Astrocyte of the cerebellum (primary cell): Measurements from ENCODE around the gene HNRNPAB.
"Not testable (repeated sequence)": the region's sequence is repeated elsewhere in the genome, so short reads cannot be mapped to it uniquely, and the experiment has no call there.

Source experiments
- DNase-seq: peaks from one replicate; pipeline ENCODE4 v3.0.0-alpha.2; 2011; ENCODE audit warnings: low read depth
- H3K4me3 ChIP-seq: 2 replicates; pipeline ENCODE4 v1.5.1; 2011; ENCODE audit warnings: mild to moderate bottlenecking, low read depth, low read length, moderate library complexity
- in situ Hi-C: cut with HindIII; loops from 2 replicates; pipeline ENCODE4 v1.10.0; 2017; ENCODE audit warnings: low sequenced_read_pairs
- TF ChIP-seq, protein P1 (sequence below): IDR thresholded peaks from 2 replicates; pipeline ENCODE4 v1.5.1; 2012; ENCODE audit warnings: low read length, low read depth, moderate library complexity, mild to moderate bottlenecking; ENCODE audit errors: missing control alignments

The HNRNPAB gene

DNA sequence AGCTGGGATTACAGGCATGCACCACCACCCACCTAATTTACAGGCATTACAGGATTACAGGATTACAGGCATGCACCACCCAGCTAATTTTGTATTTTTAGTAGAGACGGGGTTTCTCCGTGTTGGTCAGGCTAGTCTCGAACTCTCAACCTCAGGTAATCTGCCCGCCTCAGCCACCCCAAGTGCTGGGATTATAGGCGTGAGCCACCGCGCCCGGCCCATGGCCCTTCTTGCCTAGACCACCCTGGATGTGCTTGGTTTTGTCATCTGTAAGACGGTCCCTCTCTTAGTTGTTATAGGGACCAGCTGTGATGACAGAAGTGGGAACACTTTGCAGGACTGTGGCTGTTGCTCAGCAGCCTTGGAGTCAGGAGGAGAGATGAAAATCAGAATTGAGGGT, 31.8 kb downstream of the HNRNPAB start:
- in situ Hi-C loops = no loop called here
- no peak for DNase-seq
- no peak overlapping the region for H3K4me3 ChIP-seq
- TF ChIP-seq, protein P1, sequence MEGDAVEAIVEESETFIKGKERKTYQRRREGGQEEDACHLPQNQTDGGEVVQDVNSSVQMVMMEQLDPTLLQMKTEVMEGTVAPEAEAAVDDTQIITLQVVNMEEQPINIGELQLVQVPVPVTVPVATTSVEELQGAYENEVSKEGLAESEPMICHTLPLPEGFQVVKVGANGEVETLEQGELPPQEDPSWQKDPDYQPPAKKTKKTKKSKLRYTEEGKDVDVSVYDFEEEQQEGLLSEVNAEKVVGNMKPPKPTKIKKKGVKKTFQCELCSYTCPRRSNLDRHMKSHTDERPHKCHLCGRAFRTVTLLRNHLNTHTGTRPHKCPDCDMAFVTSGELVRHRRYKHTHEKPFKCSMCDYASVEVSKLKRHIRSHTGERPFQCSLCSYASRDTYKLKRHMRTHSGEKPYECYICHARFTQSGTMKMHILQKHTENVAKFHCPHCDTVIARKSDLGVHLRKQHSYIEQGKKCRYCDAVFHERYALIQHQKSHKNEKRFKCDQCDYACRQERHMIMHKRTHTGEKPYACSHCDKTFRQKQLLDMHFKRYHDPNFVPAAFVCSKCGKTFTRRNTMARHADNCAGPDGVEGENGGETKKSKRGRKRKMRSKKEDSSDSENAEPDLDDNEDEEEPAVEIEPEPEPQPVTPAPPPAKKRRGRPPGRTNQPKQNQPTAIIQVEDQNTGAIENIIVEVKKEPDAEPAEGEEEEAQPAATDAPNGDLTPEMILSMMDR = no peak

DNA sequence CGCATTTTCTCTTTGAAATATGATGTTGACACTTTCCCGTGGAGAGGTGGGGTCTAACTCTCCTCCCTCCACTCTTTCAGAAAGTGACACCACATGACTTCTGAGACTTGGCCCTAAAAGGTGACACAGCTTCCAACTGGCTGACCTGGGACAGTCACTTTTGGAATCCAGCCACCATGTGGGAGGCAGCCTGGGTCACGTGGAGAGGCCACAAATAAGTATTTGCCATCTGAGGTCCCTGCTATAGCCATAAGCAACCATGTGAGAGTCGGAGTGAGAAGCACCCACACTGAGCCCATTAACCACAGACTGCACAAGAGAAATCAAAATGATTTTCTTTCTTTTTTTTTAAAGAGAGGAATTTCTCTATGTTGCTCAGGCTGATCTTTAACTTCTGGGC, 32.3 kb downstream of the HNRNPAB start:
- DNase-seq = no peak
- in situ Hi-C loops = no loop called here
- no peak overlapping the region for H3K4me3 ChIP-seq
- TF ChIP-seq, protein P1 = no peak

DNA sequence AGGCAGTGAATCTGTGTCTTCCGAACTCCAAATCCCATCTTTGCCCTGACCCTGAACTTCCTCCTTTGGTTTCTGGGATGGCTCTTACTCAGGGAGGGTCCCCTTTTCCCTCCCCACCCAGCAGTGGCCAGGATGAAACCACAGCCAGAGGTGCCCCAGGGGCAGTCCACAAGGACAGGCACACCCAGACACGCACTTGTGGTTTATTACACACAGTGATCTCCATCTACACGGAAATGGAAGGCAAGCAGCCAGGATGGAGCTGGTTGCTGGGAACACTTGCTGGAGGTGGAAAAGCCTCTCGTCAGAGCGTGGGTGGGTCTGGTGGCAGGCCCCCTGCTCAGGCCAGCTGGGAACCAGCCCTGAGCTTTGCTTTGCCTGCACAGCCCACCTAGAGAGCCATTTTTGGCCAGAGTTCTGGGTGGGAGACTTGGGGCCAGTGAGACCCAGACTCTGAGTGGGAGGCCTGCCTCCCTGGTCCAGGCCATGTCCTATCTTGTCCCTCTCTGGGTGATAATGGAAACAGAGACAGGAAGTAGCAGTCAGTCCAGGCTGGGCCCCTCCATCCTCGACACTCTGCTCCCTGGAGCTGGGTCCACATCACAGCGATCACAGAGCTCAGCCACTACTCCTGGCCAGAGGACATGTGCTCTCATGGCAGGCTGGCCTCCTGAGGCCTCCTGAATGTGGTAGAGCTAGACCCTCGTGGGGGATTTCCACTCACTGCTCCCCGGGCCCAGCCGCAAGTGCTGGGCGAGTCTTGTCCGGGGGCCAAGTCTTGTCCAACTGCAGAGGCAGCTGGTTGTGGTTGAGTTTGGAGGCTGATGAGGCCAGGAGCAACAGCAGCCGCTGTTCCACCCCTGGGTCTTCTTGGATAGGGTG, 33.3 kb downstream of the HNRNPAB start:
- TF ChIP-seq, protein P1 = no peak
- no peak for DNase-seq
- H3K4me3 ChIP-seq = no peak overlapping the region
- in situ Hi-C loops = no loop called here

DNA sequence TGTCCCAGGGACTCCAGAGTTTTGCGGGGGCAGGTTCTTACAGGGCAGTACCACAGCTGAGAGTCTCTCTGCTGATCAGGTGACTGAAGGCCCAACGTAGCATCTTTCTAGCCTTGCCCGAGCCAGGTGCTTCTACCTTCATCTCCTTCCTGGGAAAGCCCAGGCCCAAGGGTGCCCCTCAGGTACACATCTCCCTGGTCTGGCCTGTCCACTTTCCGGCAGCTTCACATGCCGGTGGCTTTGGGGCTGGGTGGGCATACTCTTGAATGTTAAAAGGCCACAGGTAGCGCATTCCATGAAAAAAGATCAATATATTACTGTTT, 33.9 kb downstream of the HNRNPAB start:
- no peak for DNase-seq
- in situ Hi-C loops = no loop called here
- TF ChIP-seq, protein P1 = no peak
- no peak overlapping the region for H3K4me3 ChIP-seq

DNA sequence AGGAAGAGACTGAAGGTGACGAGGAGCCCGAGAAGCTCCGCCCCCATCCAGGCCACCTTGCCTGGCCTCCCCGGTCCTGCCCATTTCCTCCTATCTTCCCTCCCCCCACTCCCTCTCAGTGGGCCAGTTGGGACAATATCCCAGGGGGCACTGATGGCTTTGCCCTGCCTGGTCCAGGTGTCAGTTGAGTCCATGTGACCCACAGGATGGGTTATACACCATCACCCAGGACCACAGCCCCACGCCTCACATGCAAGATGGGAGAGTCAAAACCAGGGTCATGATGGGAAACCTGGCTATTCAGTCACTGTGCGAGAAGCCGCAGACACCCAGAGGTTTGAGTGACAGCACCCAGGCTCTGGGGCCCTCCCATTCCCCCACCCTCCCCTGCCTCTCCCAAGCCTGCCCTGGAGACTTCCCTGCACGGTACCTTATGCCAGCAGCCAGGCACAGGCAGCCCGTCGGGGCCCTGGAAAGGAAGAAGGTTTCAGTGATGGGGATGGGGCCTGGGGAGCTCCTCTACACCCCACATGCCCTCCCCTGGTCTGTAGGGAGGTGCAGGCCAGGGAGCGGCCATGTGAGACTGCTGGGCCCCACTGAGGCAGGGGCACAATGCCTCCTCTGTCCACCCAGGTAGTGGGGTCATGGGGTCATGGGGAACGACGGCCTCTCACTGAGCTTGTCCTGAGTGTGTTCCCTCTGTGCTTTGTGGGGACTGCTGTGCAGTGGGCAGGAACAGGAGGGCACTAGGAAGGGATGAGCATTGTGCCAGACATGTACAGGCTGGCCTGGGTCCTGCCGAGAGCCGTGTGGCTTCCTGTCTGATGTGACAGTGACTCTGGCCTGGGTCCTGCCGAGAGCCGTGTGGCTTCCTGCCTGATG, 34.6 kb downstream of the HNRNPAB start:
- DNase-seq = no peak
- TF ChIP-seq, protein P1 = no peak
- in situ Hi-C loops = no loop called here
- no peak overlapping the region for H3K4me3 ChIP-seq

DNA sequence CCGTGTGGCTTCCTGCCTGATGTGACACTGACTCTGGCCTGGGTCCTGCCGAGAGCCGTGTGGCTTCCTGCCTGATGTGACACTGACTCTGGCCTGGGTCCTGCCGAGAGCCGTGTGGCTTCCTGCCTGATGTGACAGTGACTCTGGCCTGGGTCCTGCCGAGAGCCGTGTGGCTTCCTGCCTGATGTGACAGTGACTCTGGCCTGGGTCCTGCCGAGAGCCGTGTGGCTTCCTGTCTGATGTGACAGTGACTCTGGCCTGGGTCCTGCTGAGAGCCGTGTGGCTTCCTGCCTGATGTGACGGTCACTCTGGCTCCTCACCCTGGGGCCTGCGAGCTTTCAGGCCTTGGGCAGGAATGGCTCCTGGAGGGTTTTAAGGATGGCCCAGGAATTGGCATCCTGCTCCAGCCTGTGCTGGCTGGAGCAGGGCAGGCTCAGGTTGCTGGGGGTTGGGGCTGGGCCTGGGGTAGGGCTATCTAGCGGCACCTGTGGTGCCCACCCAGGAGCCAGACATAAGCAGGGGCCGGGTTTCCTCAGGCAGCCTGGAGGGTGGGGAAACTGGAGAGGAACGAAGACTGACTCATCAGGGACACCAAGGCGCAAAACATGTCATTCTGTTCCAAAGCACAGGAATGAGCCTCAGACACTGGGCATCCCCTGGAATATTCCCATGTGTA, 35.4 kb downstream of the HNRNPAB start:
- H3K4me3 ChIP-seq, in situ Hi-C loops, DNase-seq: not testable (repeated sequence)
